GM21423 (cell line): ENCODE measurements around the gene HIGD1B.

Source experiments
- ATAC-seq: cut with Tn5 transposase; IDR thresholded peaks from one replicate; pipeline ENCODE4 v1.9.1; 2021; ENCODE audit warnings: mild to moderate bottlenecking, moderate library complexity; ENCODE audit not compliant: unreplicated experiment

Gene HIGD1B

DNA sequence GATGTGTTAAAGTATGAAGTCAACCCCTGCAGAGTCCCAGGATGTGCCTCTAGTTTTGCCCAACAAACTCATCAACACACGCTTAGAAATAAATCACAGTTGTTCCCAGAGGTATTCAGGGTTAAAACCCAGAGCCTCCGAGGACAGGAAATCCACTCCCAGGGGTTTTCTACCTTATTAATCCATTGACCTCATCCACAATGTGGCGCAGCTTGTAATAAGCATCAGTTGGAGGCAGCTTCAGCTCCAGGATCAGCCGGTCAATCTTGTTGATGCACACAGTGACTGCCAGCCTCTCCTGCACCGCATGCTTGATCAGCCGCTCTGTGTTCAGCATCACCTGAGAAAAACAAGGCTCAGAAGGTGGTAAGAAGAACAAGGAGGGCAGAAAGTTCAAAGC lies 28.1 kb downstream of the HIGD1B start:
- ATAC-seq: no peak

DNA sequence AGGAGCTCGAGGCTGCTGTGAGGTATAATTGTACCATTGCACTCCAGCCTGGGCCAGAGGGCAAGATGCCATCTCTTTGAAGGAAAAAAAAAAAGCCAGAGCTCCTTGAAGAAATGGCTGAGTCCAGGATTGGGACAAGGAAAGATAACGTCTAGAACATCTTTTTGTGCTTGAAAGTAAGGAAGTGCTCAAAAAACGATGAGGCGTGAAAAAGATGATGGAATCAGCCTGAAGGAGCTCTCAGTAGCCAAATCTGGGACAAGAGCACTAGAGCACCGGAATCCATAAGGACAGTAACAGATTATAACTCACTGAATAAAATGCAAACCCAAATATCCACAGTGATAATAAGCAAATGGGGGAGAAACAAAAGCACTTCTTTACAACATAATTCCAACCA lies 29.4 kb downstream of the HIGD1B start:
- no peak for ATAC-seq

DNA sequence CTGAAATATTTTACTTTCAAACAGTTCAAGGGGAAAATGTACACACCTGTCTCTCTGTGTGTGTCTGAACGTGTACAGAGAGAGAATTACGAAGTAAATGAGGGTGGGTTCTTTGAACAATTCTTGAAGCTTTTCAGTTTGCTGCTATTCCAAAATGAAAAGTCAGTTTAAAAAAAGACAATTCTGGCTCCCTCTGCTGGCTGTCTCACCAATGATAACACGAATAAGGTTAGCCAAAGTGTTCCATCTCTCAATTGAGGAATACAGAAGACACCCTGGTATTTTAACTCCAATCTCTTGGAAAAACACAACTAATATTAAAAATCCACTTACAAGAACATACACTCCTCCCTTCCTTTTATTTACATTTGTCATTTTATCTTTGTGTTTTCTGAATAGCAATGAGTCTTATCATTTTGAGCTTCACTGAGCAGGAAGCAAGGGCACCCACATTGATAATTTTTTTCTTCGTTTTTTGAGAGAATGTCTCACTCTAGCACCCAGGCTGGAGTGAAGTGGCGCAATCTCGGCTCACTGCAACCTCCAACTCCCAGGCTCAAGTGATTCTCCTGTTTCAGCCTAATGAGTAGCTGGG lies 31.0 kb downstream of the HIGD1B start:
- no peak for ATAC-seq

DNA sequence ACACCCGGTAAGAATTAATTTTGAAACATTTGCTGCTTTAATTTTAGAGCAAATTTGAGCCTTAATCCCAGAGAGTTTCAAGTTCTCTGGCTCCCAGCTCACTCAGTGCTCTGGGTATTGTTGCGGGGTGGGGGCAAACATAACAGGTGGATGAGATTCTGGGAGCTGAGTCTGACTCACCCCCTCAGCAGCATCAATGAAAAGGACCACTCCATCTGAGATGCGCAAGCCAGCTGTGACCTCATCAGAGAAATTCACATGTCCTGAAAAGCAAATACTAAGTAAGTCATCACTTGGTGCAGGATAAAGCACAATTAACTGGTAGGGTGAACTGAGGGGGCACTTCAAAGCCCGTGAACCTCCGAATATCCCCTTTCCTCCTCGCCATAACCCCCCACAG lies 31.7 kb downstream of the HIGD1B start:
- no peak for ATAC-seq

DNA sequence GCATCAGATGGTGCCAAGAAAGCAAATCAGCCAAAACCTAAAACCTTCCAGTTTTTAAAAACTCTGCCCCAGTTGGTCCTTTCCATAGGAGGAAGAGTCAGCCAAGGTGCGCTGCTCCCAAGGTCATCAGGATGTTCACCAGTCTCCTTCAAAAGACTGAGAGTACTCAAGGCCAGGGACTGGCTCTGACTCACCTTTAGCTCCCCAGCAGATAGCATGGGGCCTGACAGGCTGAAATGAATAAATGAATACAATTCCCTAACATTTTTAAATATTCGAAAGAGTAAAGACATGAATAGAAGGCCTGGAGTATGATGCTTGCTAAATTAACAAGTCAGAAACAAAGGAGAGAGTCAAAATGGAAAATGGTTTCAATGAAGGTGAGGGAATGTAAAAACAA lies 32.4 kb downstream of the HIGD1B start:
- no peak for ATAC-seq

DNA sequence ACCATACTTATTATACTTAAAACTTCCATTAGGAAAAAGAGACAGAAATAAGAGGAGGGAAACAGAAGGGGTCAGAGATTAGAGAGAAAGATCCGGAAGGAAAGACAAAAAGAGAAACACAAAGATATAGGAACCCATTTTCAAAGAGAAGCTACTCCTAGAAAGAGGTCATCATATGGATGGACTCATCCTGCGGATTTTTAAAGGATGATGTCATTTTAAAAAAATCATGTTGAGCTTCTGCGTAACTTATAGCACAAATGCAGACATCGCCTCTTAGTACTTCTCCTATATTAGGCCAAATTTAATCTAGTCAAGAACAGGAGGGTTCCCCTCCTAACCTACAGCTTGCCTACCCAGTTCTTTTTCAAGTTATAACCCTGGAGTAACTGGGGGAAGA lies 33.5 kb downstream of the HIGD1B start:
- no peak for ATAC-seq

DNA sequence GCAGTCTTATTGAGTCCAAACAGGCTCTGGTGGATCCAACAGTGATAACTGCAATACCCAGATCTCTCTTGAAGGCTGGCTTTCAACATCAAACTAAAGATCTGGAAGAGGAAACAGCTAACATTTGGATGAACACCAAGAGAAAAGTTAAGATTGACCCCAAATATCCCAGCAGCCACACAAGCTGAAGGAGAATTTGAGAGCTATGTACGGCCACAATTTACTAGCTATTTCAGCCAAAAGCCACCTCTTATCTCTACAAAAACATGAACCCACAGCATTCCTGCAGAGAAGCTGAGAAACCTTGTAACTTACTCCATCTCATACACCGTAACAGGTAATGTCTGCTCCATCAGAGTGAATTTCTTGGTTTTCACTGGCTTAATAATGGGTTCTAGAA lies 37.3 kb downstream of the HIGD1B start:
- ATAC-seq: no peak

DNA sequence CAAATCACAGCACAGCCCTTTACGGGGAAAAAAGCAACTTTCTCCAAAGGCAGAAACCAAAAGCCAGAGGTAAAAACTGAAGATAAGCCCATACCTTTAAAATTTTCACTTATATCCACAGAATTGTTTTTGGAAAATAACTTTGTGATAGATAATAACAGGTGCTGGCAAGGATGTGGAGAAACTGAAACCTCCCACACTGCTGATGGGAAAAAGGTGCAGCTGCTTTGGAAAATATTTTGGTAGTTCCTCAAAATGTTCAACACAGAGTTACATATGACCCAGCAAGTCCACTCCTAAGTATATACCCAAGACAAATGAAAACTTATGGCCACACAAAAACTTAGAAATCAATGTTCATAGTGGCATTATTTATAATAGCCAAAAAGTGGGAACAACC lies 39.3 kb downstream of the HIGD1B start:
- ATAC-seq: no peak

DNA sequence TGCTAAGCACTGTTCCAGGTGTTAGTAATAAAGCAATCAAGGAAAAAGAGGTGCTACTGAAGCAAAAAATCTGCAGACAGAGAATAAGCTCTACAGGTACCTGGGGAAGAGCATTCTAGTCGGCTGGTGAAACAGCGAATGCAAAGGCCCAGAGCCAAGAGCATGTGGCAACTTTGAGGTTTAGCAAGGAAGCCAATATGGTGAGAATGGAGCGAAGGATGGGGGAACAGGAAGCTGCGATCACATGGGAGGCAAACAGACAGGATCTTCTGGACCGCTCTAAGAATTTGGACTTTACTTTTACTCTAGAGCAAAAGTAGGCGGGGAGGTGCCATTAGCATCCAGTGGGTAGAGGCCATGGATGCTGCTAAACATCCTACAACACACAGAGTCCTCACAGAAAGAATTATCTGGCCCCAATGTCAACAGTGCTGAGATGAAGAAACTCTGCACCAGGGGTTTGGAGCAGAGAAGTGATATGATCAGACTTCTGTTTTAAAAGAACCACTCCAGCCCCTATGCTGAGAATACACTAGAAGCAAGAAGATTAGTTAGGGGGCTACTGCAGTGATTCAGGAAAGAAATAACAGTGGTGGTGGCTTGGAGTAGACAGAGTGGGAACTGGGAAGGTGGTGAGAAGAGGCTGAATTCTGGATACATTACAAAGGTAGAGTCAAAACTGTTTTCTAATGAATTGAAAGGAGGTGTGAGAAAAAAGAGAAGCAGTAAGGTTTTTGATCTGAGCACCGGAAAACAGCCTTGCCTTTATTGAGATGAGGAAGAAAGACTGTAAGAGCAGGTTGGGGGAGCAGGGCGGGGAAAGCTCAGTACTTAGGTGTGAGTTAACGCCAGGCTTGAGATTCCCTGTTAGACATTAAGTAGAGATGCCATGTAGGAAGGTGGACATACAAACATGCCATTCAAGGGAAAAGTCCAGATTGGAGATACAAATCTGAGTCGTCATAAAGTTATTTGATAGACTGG lies 40.6 kb downstream of the HIGD1B start:
- ATAC-seq: no peak

DNA sequence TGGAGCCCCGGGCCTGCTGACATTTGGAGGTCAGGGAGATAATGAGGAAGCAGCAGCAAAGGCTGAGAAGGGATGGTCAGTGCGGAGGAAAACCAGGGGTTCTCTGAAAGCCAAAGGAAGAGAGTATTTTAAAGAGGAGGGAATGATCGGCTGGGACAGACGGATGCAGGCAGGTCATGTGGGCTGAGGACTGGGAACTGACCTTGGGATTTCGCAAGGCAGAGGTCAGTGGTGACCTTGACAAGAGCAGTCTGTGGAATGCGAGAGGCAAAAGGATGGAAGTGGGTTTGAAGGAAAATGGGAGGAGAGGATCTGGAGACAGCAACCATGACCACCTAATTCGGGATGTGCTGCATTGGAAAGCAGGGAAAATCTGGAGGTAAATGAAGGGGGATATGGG lies 41.3 kb downstream of the HIGD1B start:
- no peak for ATAC-seq

DNA sequence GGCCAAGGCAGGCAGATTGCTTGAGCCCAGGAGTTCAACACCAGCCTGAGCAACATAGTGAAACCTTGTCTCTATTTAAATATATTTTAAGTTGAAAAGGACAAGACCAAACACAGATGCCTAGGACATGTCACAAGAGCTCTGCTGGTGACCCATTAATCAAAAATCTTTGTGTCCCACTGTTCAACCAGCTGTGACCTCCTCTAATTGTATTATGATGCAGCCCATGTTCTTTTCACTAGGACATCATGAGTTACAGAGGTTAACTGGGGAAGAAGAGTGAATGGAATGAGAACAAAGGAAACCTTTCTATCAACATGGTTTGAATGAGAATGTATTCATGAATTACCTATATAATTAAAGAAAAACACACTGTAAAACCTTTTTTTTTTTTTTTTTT lies 44.6 kb downstream of the HIGD1B start:
- no peak for ATAC-seq

DNA sequence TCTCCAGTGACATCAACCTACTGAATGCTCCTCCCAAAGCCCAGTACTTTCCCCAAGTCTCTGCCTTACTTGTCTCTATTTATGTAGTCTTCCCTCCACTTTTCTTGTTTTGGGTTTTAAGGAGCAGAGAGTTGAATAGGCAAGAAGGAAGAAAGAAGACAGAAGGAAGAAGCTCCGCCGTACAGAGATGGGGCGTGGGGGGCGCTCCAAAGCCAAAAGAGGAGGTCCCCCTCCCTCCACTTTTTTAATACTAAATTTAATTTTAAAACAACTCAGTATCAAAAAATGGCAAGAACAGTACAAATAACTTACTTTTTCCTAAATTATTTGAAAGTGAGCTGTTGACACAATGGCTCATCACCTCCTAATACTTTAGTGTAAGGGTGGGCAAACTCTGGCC lies 47.0 kb downstream of the HIGD1B start:
- ATAC-seq: no peak

DNA sequence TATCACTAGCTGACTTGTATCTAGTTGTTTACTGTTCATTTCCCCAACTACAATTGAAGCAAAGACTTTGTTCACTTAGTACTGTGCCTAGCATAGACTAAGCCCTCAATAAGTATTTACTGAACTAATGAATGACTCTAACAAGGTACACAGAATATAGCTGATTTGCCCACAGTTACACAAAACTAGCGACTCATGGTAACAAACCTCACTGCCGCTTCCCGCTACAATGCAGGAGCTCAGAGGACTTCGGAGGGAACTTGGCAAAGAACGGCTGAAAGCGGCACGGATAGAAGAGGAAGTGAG lies 51.0 kb downstream of the HIGD1B start:
- no peak for ATAC-seq

DNA sequence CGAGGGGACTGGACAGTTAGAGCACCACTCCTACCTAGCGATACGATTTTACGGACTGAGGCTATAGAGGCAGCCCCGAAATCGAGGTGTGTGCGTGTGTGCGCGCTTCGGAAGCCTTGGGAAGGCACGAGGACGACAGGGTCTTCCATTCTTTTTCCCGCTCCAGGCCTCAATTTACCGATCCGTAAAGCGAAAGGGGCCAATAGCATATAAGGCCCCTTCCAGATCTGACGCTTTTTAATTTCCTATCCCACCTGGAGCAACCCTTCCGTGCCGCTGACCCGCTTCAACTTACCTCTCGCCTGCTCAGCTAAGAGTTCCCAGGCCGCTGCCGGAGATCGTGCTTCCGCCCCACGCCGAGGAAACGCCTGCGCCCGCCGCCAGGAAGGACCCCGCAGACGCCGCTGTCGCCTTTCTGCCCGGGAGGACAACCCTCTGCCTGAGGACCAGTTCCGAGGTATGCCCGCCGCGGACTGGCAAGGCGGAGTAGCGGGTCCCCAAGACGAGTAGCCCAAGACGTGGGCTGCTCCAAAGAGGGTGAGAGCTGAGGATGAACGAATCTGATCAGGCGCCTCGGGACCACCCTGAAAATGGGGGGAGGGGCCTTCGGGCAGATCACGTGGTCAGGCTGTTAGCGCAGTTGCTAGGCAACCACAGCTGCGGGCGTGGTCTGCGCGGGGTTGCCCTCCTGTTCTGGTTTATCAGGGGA lies 51.5 kb downstream of the HIGD1B start, which contains the start of gene EFTUD2:
TSS of gene EFTUD2 (minus strand) at position 372 of the 709 bp plus-strand sequence. CDS start 4,924 bp downstream, outside the sequence.
- ATAC-seq: peak; percentile 71
